ENCODE results near the gene HACL1. TPM values are rescaled to one million over a fixed set of nuclear protein-coding genes. Genes with fewer than 3 reads are reported as not detected.

HACL1 gene
- total RNA-seq, 1 donor from 2014 or later: 15.2 TPM

DNA sequence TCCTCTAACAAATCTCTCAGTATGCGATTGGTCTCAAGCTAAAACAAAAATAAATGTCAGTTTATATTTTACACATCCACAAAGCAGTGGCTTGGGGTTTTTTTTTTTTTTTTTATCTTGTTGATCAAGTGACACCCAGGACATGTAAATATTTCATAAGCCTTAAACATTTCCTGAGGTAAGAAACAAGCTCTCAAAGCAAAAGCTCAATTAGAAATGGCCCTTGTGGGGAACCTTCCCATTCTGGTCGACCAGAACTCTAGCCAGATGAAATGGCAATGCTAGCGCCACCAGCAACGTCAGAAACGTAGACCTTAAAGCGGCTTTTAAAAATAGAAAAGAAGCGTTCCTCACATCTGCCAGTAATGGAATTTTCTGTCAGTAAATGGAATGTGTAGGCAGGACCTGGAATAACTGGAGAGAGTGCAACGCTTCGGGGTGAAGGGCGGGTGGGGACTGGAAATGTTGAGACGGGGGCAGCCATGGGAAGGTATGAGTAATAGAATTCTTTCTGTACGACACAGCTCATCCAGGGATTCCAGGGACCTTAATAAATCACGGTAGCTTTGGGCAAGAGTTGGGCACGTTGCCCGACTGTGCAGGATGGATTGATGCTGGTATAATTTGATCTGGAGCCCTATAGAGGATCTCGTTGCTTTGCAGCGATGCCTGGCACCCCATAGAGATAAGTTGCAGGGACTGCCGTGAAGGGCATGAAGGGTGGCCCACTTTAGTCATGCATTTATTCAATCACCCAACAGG, 44.6 kb upstream of the HACL1 start:
- H3K27ac ChIP-seq: no peak overlapping the region
- no peak overlapping the region for H3K4me3 ChIP-seq
- H3K36me3 ChIP-seq: peaks cover 11% of the 10 kb centered on the region
- TF ChIP-seq CTCF (IDR thresholded peaks at IDR 0.05): no peak
- no peak for DNase-seq
- no peaks in the 10 kb centered on the region for H3K9me3 ChIP-seq
- intact Hi-C loops (cut with DNase I): no loop called here
- no peaks in the 10 kb centered on the region for H3K27me3 ChIP-seq
- ATAC-seq: no peak
- H3K4me1 ChIP-seq: peaks cover 18% of the 10 kb centered on the region

DNA sequence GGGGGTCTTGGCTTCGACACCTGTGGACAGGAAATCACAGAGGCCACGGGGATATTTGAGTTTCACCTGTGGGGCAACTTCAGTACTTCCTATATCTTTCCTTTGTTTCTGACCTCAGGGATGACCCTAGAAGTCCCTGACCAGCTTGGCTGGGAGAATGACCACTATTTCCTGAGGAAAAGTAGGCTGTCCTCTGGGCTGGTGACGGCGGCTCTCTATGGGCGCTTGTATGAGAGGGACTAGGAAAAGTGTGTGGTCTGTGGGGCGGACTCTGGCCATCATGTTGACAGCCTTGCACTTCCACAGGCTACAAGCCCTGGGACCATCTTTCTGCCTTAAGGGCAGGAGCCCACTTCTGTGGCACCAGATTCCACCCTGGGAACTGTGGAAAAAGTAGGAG, 43.9 kb upstream of the HACL1 start:
- Histone ChIP-seq H3K9me3 (no peaks in the 10 kb centered on the region), H3K36me3 (peaks cover 11% of the 10 kb centered on the region), H3K27me3 (no peaks in the 10 kb centered on the region), H3K4me3 (no peak overlapping the region), H3K27ac (no peak overlapping the region), H3K4me1 (peaks cover 18% of the 10 kb centered on the region)
- TF ChIP-seq CTCF (IDR thresholded peaks at IDR 0.05): no peak
- no peak for ATAC-seq
- no peak for DNase-seq
- intact Hi-C loops (cut with DNase I): no loop called here

- peaks cover 28% of the 10 kb centered on the region for H3K4me1 ChIP-seq
- TF ChIP-seq CTCF (IDR thresholded peaks at IDR 0.05): no peak
- no peak overlapping the region for H3K4me3 ChIP-seq
- ATAC-seq (no peak), DNase-seq (no peak)
- intact Hi-C loops (cut with DNase I): no loop called here
- no peaks in the 10 kb centered on the region for H3K27me3 ChIP-seq
- no peaks in the 10 kb centered on the region for H3K9me3 ChIP-seq
- no peak overlapping the region for H3K27ac ChIP-seq
- H3K36me3 ChIP-seq: no peaks in the 10 kb centered on the region
Measured at GRCh38 chr3:15638891-15639262, 37.5 kb upstream of the HACL1 start.

GRCh38 chr3:15638193-15638890, 37.0 kb upstream of the HACL1 start:
- no peaks in the 10 kb centered on the region for H3K9me3 ChIP-seq
- DNase-seq (no peak), ATAC-seq (no peak)
- no peak for TF ChIP-seq CTCF (IDR thresholded peaks at IDR 0.05)
- H3K27ac ChIP-seq: no peak overlapping the region
- no peak overlapping the region for H3K4me3 ChIP-seq
- H3K36me3 ChIP-seq: no peaks in the 10 kb centered on the region
- H3K4me1 ChIP-seq: peaks cover 30% of the 10 kb centered on the region
- H3K27me3 ChIP-seq: no peaks in the 10 kb centered on the region
- intact Hi-C loops (cut with DNase I): no loop called here

GRCh38 chr3:15637131-15637951, 36.0 kb upstream of the HACL1 start:
- no peak for ATAC-seq
- H3K9me3 ChIP-seq: no peaks in the 10 kb centered on the region
- H3K4me3 ChIP-seq: no peak overlapping the region
- no peaks in the 10 kb centered on the region for H3K27me3 ChIP-seq
- no peaks in the 10 kb centered on the region for H3K36me3 ChIP-seq
- no peak overlapping the region for H3K27ac ChIP-seq
- H3K4me1 ChIP-seq: peaks cover 30% of the 10 kb centered on the region
- DNase-seq: no peak
- intact Hi-C loops (cut with DNase I): no loop called here
- no peak for TF ChIP-seq CTCF (IDR thresholded peaks at IDR 0.05)
